Activated CD8-positive, alpha-beta memory T cell treated with anti-CD3 and anti-CD28 coated beads for 1 hour (primary cell): ENCODE measurements around the gene SMURF2.
"Not testable (repeated sequence)": the region's sequence is repeated elsewhere in the genome, so short reads cannot be mapped to it uniquely, and the experiment has no call there.

Experiments used
- DNase-seq, 2 donors: peaks; one replicate each; pipeline ENCODE4 v3.0.0-alpha.2; 2020; ENCODE audit warnings: low read depth in 1 of 2; ENCODE audit errors: extremely low read depth in 1 of 2

The SMURF2 gene

GRCh38 chr17:64632606-64633005 lies 29.5 kb downstream of the SMURF2 start:
- DNase-seq, result no peak

- no peak for DNase-seq
Measured at GRCh38 chr17:64632194-64632593, 29.9 kb downstream of the SMURF2 start.

GRCh38 chr17:64630309-64631223 lies 31.5 kb downstream of the SMURF2 start:
- no peak for DNase-seq

GRCh38 chr17:64628641-64629040 lies 33.5 kb downstream of the SMURF2 start:
- no peak for DNase-seq

- DNase-seq, result no peak
Measured at GRCh38 chr17:64627797-64628196, 34.3 kb downstream of the SMURF2 start.

- no peak for DNase-seq
Measured at GRCh38 chr17:64626827-64627226, 35.3 kb downstream of the SMURF2 start.

- no peak for DNase-seq
Measured at GRCh38 chr17:64625541-64625940, 36.6 kb downstream of the SMURF2 start.

- no peak for DNase-seq
Measured at GRCh38 chr17:64622931-64623654, 39.0 kb downstream of the SMURF2 start.

GRCh38 chr17:64621772-64622171 lies 40.3 kb downstream of the SMURF2 start:
- no peak for DNase-seq

- no peak for DNase-seq
Measured at GRCh38 chr17:64618848-64619247, 43.3 kb downstream of the SMURF2 start.

- DNase-seq, result no peak
Measured at GRCh38 chr17:64617125-64617780, 44.9 kb downstream of the SMURF2 start.

- DNase-seq, result no peak
Measured at GRCh38 chr17:64615028-64615677, 47.0 kb downstream of the SMURF2 start.

GRCh38 chr17:64614266-64615027 lies 47.7 kb downstream of the SMURF2 start:
- DNase-seq, result no peak

- DNase-seq, result no peak
Measured at GRCh38 chr17:64611369-64611768, 50.7 kb downstream of the SMURF2 start.

- not testable (repeated sequence) for DNase-seq
Measured at GRCh38 chr17:64610244-64610643, 51.9 kb downstream of the SMURF2 start.

GRCh38 chr17:64608571-64608981 lies 53.5 kb downstream of the SMURF2 start:
- no peak for DNase-seq

GRCh38 chr17:64607862-64608565 lies 54.1 kb downstream of the SMURF2 start:
- DNase-seq, result no peak

- not testable (repeated sequence) for DNase-seq
Measured at GRCh38 chr17:64604532-64604931, 57.6 kb downstream of the SMURF2 start.

GRCh38 chr17:64603987-64604386 lies 58.1 kb downstream of the SMURF2 start:
- no peak for DNase-seq

- no peak for DNase-seq
Measured at GRCh38 chr17:64599827-64600226, 62.3 kb downstream of the SMURF2 start.
